IMR-90 (cell line): ENCODE measurements around the gene ACOXL. TPM values are rescaled to one million over a fixed set of nuclear protein-coding genes. Genes with fewer than 3 reads are reported as not detected.
A peak's percentile ranks its signal among the peaks of the same experiment; 100 is the strongest.

ENCODE experiments used
- ATAC-seq: fragments of 200-7000 bp; cut with Tn5 transposase; 2 replicates; pipeline ENCODE4 v1.9.1; 2020; ENCODE audit warnings: low read depth, mild to moderate bottlenecking, moderate library complexity
- BruUV-seq: library from RNA; stranded (reverse); fragments of 400-500 nt; replicated peaks from 2 replicates; lab custom pipeline; 2021; lab: Mats Ljungman, UMichigan
- CTCF ChIA-PET: fragments of 300-600 bp; formaldehyde crosslinking; extraction: SDS; loops from one replicate; lab custom pipeline; 2021; ENCODE audit warnings: antibody characterized with exemption; lab: Yijun Ruan, JAX
- POLR2A ChIA-PET: fragments of 300-600 bp; sonication (Branson Sonifier 250); formaldehyde crosslinking; loops from one replicate; lab custom pipeline; 2022; ENCODE audit warnings: antibody characterized with exemption; ENCODE audit not compliant: unreplicated experiment; lab: Charles Lee
- DNase-seq: peaks from one replicate; pipeline ENCODE4 v3.0.0; 2013
- H2AFZ ChIP-seq: replicated peaks from 2 replicates; pipeline ENCODE3; 2013; ENCODE audit warnings: low read length, mild to moderate bottlenecking; ENCODE audit not compliant: poor library complexity
- H2AK5ac ChIP-seq: 2 replicates; pipeline ENCODE4 v1.6.1; 2013; ENCODE audit warnings: low read depth, low read length, inconsistent platforms
- H2AK9ac ChIP-seq: replicated peaks from 2 replicates; pipeline ENCODE3; 2013; ENCODE audit warnings: mild to moderate bottlenecking, low read depth, low read length, moderate library complexity; ENCODE audit not compliant: poor library complexity
- H2BK120ac ChIP-seq: 2 replicates; pipeline ENCODE4 v1.6.1; 2013; ENCODE audit warnings: low read depth, low read length, inconsistent platforms
- H2BK15ac ChIP-seq: 3 replicates; pipeline ENCODE4 v1.6.1; 2013; ENCODE audit warnings: low read depth, low read length, inconsistent platforms
- H2BK20ac ChIP-seq: 2 replicates; pipeline ENCODE4 v1.6.1; 2013; ENCODE audit warnings: low read depth, mild to moderate bottlenecking, inconsistent platforms, low read length, moderate library complexity
- H2BK5ac ChIP-seq: 2 replicates; pipeline ENCODE4 v1.6.1; 2013; ENCODE audit warnings: mild to moderate bottlenecking, low read depth, low read length, inconsistent platforms; ENCODE audit not compliant: poor library complexity, severe bottlenecking
- H3K14ac ChIP-seq: replicated peaks from 2 replicates; pipeline ENCODE4 v1.6.1; 2013; ENCODE audit warnings: low read depth, low read length, inconsistent platforms
- H3K18ac ChIP-seq: 2 replicates; pipeline ENCODE4 v1.6.1; 2013; ENCODE audit warnings: low read depth, low read length, control low read depth
- H3K23ac ChIP-seq: 2 replicates; pipeline ENCODE4 v1.6.1; 2013; ENCODE audit warnings: low read depth, low read length, inconsistent platforms
- H3K27ac ChIP-seq: 2 replicates; pipeline ENCODE4 v1.5.1; 2013; ENCODE audit warnings: mild to moderate bottlenecking, control low read depth, low read length; ENCODE audit not compliant: insufficient read depth
- H3K27me3 ChIP-seq: 2 replicates; pipeline ENCODE4 v1.6.1; 2013; ENCODE audit warnings: low read length; ENCODE audit not compliant: control insufficient read depth, insufficient read depth
- H3K36me3 ChIP-seq: 2 replicates; pipeline ENCODE4 v1.6.1; 2013; ENCODE audit warnings: low read length, mixed read lengths; ENCODE audit not compliant: control insufficient read depth, insufficient read depth
- H3K4ac ChIP-seq: 2 replicates; pipeline ENCODE4 v1.6.1; 2013; ENCODE audit warnings: low read depth, low read length, inconsistent platforms
- H3K4me1 ChIP-seq: 2 replicates; pipeline ENCODE4 v1.6.1; 2013; ENCODE audit warnings: low read length, mixed read lengths; ENCODE audit not compliant: control insufficient read depth, insufficient read depth
- H3K4me2 ChIP-seq: 2 replicates; pipeline ENCODE4 v1.6.1; 2013; ENCODE audit warnings: low read depth, mild to moderate bottlenecking, control low read depth, low read length, moderate library complexity
- H3K4me3 ChIP-seq: 2 replicates; pipeline ENCODE4 v1.5.1; 2013; ENCODE audit warnings: low read depth, mild to moderate bottlenecking, control low read depth, low read length, moderate library complexity; ENCODE audit not compliant: insufficient read depth
- H3K56ac ChIP-seq: 2 replicates; pipeline ENCODE4 v1.6.1; 2013; ENCODE audit warnings: low read length, inconsistent platforms; ENCODE audit not compliant: insufficient read depth; ENCODE audit errors: extremely low read depth
- H3K79me1 ChIP-seq, 2 experiments: 2 replicates each; pipeline ENCODE4 v1.6.1; 2013; ENCODE audit warnings: low read length in 2 of 2, inconsistent platforms in 1 of 2, low read depth in 1 of 2
- H3K9ac ChIP-seq: 2 replicates; pipeline ENCODE4 v1.6.1; 2013; ENCODE audit warnings: low read depth, low read length, control low read depth
- H3K9me1 ChIP-seq: 2 replicates; pipeline ENCODE4 v1.6.1; 2013; ENCODE audit warnings: low read length, inconsistent platforms; ENCODE audit not compliant: insufficient read depth
- H3K9me3 ChIP-seq: 2 replicates; pipeline ENCODE4 v1.6.1; 2013; ENCODE audit warnings: low read length; ENCODE audit not compliant: control insufficient read depth, insufficient read depth
- H4K20me1 ChIP-seq: 2 replicates; pipeline ENCODE4 v1.6.1; 2013; ENCODE audit warnings: low read length, inconsistent platforms; ENCODE audit not compliant: insufficient read depth
- H4K5ac ChIP-seq: 2 replicates; pipeline ENCODE4 v1.6.1; 2013; ENCODE audit warnings: mild to moderate bottlenecking, low read depth, low read length, control low read depth
- H4K8ac ChIP-seq, 2 experiments: 2 replicates each; pipeline ENCODE4 v1.6.1; 2013; ENCODE audit warnings: low read depth in 2 of 2, low read length in 2 of 2, control low read depth in 1 of 2, inconsistent platforms in 1 of 2
- H4K91ac ChIP-seq: 2 replicates; pipeline ENCODE4 v1.6.1; 2013; ENCODE audit warnings: low read depth, low read length, inconsistent platforms; ENCODE audit not compliant: insufficient read depth
- BHLHE40 ChIP-seq: fragments of 150-350 bp; IDR thresholded peaks from 2 replicates; pipeline ENCODE4 v1.6.1; 2016; ENCODE audit warnings: mild to moderate bottlenecking, low read depth, low read length
- CEBPB ChIP-seq: IDR thresholded peaks from 2 replicates; pipeline ENCODE4 v1.6.1; 2012; ENCODE audit warnings: low read depth, low read length, improper control_type of control experiment
- CHD1 ChIP-seq: IDR thresholded peaks from 2 replicates; pipeline ENCODE4 v1.6.1; 2012; ENCODE audit warnings: low read depth, low read length, improper control_type of control experiment
- CTCF ChIP-seq: conservative IDR thresholded peaks from 2 replicates; pipeline ENCODE4 v1.5.1; 2012; ENCODE audit warnings: mild to moderate bottlenecking, low read depth, low read length, improper control_type of control experiment
- MAFK ChIP-seq: IDR thresholded peaks from 2 replicates; pipeline ENCODE4 v1.6.1; 2012; ENCODE audit warnings: low read depth, low read length, improper control_type of control experiment
- MXI1 ChIP-seq: IDR thresholded peaks from 2 replicates; pipeline ENCODE4 v1.6.1; 2012; ENCODE audit warnings: low read depth, mild to moderate bottlenecking, low read length, moderate library complexity, borderline replicate concordance
- NFE2L2 ChIP-seq: fragments of 150-350 bp; IDR thresholded peaks from 2 replicates; pipeline ENCODE4 v1.6.1; 2016; ENCODE audit warnings: low read depth, mild to moderate bottlenecking, low read length
- POLR2A ChIP-seq: IDR thresholded peaks from 2 replicates; pipeline ENCODE4 v1.6.1; 2012; ENCODE audit warnings: mild to moderate bottlenecking, low read depth, low read length
- RAD21 ChIP-seq: IDR thresholded peaks from 2 replicates; pipeline ENCODE4 v1.6.1; 2012; ENCODE audit warnings: low read length, improper control_type of control experiment
- RCOR1 ChIP-seq: IDR thresholded peaks from 2 replicates; pipeline ENCODE4 v1.6.1; 2012; ENCODE audit warnings: mild to moderate bottlenecking, low read length, improper control_type of control experiment; ENCODE audit not compliant: insufficient replicate concordance
- SMC3 ChIP-seq: fragments of 150-350 bp; IDR thresholded peaks from 2 replicates; pipeline ENCODE4 v1.6.1; 2016; ENCODE audit warnings: low read depth, mild to moderate bottlenecking, antibody characterized with exemption, low read length, moderate library complexity
- USF2 ChIP-seq: fragments of 150-350 bp; IDR thresholded peaks from 2 replicates; pipeline ENCODE4 v1.6.1; 2017; ENCODE audit warnings: mild to moderate bottlenecking, antibody characterized with exemption, low read length, low read depth
- WGBS, 2 experiments: methylation state at CpG; one replicate each; pipeline versions ENCODE4 v1.1.5 to v1.1.7; 2013; ENCODE audit warnings: missing lambda C conversion rate in 2 of 2; ENCODE audit not compliant: insufficient read length in 1 of 2; ENCODE audit errors: extremely low coverage in 2 of 2; 5-methylcytosine and 5-hydroxymethylcytosine counted together
- dilution Hi-C: fragments of 300-500 bp; cut with HindIII; formaldehyde crosslinking; loops from one replicate; pipeline ENCODE4 v1.14.3; 2018; ENCODE audit warnings: low sequenced_read_pairs; ENCODE audit not compliant: unreplicated experiment
- in situ Hi-C: fragments of 300-500 bp; cut with MboI; formaldehyde crosslinking; loops from 3 replicates; pipeline ENCODE4 v1.14.3; 2019; ENCODE audit warnings: low sequenced_read_pairs, inconsistent platforms, mixed read lengths
- intact Hi-C: fragments of 100-400 bp; cut with micrococcal nuclease; formaldehyde crosslinking; loops from 2 replicates; pipeline ENCODE4 v1.10.0; 2022
- polyA plus RNA-seq, 3 experiments: library from polyadenylated mRNA; depleted of rRNA; stranded (reverse); fragments of >200 nt; gene quantifications; 2 replicates each; pipeline ENCODE4 v1.2.3, GENCODE V29; 2012; ENCODE audit warnings: low replicate concordance in 1 of 3
- total RNA-seq: library from RNA; depleted of rRNA; stranded (reverse); fragments of >200 nt; gene quantifications from 2 replicates; pipeline ENCODE4 v1.2.3, GENCODE V29; 2012

ACOXL gene
- total and polyA plus RNA-seq, 2 of the 4 experiments (the other 2 are of a cell fraction), result not detected

DNA sequence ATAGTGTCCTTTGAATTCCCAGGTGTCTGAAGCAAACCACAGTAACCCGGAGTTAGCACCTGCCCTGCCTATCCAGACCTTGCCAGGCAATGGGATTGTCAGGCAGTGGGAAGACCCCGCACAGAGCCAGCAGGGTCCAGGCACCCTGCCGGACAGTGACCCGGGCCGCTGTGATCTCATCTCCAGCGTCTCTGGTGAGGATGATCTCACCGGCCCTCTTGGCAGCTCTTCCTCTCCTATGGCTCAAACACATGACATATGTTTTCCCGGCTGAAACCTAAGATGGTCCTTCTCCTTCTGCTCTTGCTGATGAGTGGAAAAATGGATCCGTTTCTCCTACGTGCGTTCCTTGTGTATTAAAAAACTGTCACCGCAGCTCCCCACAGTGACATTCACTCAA, 75.1 kb downstream of the ACOXL start:
- Histone ChIP-seq H2AK5ac (no peak overlapping the region), H2BK5ac (no peak overlapping the region)

More for the DNA sequence above, 75.1 kb downstream of the ACOXL start:
- TF ChIP-seq CEBPB (no peak), USF2 (no peak), CHD1 (no peak), RAD21 (no peak), NFE2L2 (no peak), BHLHE40 (no peak), SMC3 (no peak), MAFK (no peak), CTCF (no peak), POLR2A (no peak), RCOR1 (no peak), MXI1 (no peak)
- no TSS peak for BruUV-seq
- Histone ChIP-seq H3K9ac (no peak overlapping the region), H3K4me2 (no peak overlapping the region), H3K27ac (no peak overlapping the region), H3K36me3 (no peaks in the 10 kb centered on the region), H2BK20ac (no peak overlapping the region), H3K79me1 (no peaks in the 10 kb centered on the region), H3K27me3 (peaks cover 45% of the 10 kb centered on the region), H3K9me3 (peaks cover 2% of the 10 kb centered on the region; the same call in 1 of the 2 replicates), H3K4me3 (no peak overlapping the region), H4K91ac (no peak overlapping the region), H2AFZ (no peak overlapping the region), H3K4ac (no peak overlapping the region), H3K9me1 (no peaks in the 10 kb centered on the region), H4K5ac (no peak overlapping the region), H4K8ac (no peak overlapping the region), H3K4me1 (no peaks in the 10 kb centered on the region), H3K23ac (no peak overlapping the region), H3K18ac (no peak overlapping the region), H4K20me1 (no peaks in the 10 kb centered on the region), H3K14ac (no peak overlapping the region), H2BK120ac (no peak overlapping the region), H2BK15ac (no peak overlapping the region), H2AK9ac (no peak overlapping the region), H3K56ac (no peak overlapping the region)
- in situ Hi-C loops, result loop anchor here (25.0 kb wide), 1 partner anchor 905 kb away; no protein-coding TSS in a partner anchor
- dilution Hi-C loops, result no loop called here
- ChIA-PET CTCF (no interaction called here), POLR2A (no interaction called here)
- ATAC-seq (no peak), DNase-seq (peak; percentile 20)
- 80% methylated on average over 5 of the region's 12 CpGs; no CpG with 5 or more reads in 1 of the 2 experiments for WGBS, 2 experiments
- intact Hi-C loops, result no loop called here
